K562 (cell line): Measurements from ENCODE around the gene TRPC1. TPM values are rescaled to one million over a fixed set of nuclear protein-coding genes. Genes with fewer than 3 reads are reported as not detected.

Experiments used
- ARID1B ChIP-seq: fragments of 450-650 bp; IDR thresholded peaks from 2 replicates; pipeline ENCODE4 v1.6.1; 2016; ENCODE audit warnings: antibody characterized with exemption, mild to moderate bottlenecking, inconsistent platforms
- ARID2 ChIP-seq: fragments of 450-650 bp; IDR thresholded peaks from 2 replicates; pipeline ENCODE4 v1.6.1; 2017; ENCODE audit warnings: antibody characterized with exemption, mild to moderate bottlenecking
- CEBPG ChIP-seq, 3 experiments: fragments of 200-800 bp in 1 of 3; sonication (Bioruptor generic) in 1 of 3; sonication (generic) in 1 of 3; formaldehyde crosslinking in 1 of 3; IDR thresholded peaks in 2 of 3; conservative IDR thresholded peaks in 1 of 3; 2 replicates each; pipeline versions ENCODE4 v1.6.1 to v1.8.0; 2016 to 2022; ENCODE audit warnings: missing compliant biosample characterization in 2 of 3, missing genetic modification characterization in 2 of 3, mild to moderate bottlenecking in 1 of 3, missing genetic modification reagents in 1 of 3
- CTBP1 ChIP-seq: fragments of 450-650 bp; IDR thresholded peaks from 2 replicates; pipeline ENCODE4 v1.6.1; 2016; ENCODE audit warnings: borderline replicate concordance
- DPF2 ChIP-seq: fragments of 450-650 bp; IDR thresholded peaks from 2 replicates; pipeline ENCODE4 v1.6.1; 2016
- EP300 ChIP-seq: IDR thresholded peaks from 2 replicates; pipeline ENCODE4 v1.6.1; 2012; ENCODE audit warnings: low read length, improper control_type of control experiment
- FOS ChIP-seq: IDR thresholded peaks from 3 replicates; pipeline ENCODE4 v1.6.1; 2011; ENCODE audit not compliant: insufficient read length; ENCODE audit errors: extremely low read depth
- FOSL1 ChIP-seq: fragments of 200-800 bp; sonication (Bioruptor generic); conservative IDR thresholded peaks from 2 replicates; pipeline ENCODE4 v1.6.1; 2016; ENCODE audit warnings: missing genetic modification characterization, missing compliant biosample characterization
- KAT2B ChIP-seq: IDR thresholded peaks from one replicate; pipeline ENCODE4 v1.6.1; 2012; ENCODE audit warnings: low read depth, mild to moderate bottlenecking, control low read depth, inconsistent platforms, low read length, moderate library complexity
- MECOM ChIP-seq: fragments of 250-450 bp; sonication (Bioruptor Pico); IDR thresholded peaks from 2 replicates; pipeline ENCODE4 v1.8.0; 2022; ENCODE audit warnings: inconsistent platforms
- MTA2 ChIP-seq: fragments of 450-650 bp; IDR thresholded peaks from 2 replicates; pipeline ENCODE4 v1.6.1; 2016; ENCODE audit warnings: low read depth
- MXI1 ChIP-seq: IDR thresholded peaks from 2 replicates; pipeline ENCODE4 v1.6.1; 2011; ENCODE audit warnings: low read depth, mild to moderate bottlenecking, improper control_type of control experiment, low read length
- PHB ChIP-seq: fragments of 250-450 bp; sonication (Bioruptor Pico); IDR thresholded peaks from 2 replicates; pipeline ENCODE4 v1.5.0; 2021
- RCOR1 ChIP-seq, 2 experiments: IDR thresholded peaks; 2 replicates each; pipeline ENCODE4 v1.6.1; 2012; ENCODE audit warnings: low read depth in 2 of 2, low read length in 2 of 2, borderline replicate concordance in 1 of 2, improper control_type of control experiment in 1 of 2
- SIRT6 ChIP-seq: IDR thresholded peaks from one replicate; pipeline ENCODE4 v1.6.1; 2012; ENCODE audit warnings: low read depth, mild to moderate bottlenecking, control low read depth, inconsistent platforms, low read length, moderate library complexity
- SMAD4 ChIP-seq: fragments of 250-450 bp; sonication (Bioruptor Pico); conservative IDR thresholded peaks from 2 replicates; pipeline ENCODE4 v1.8.0; 2021; ENCODE audit warnings: inconsistent platforms, mild to moderate bottlenecking, moderate library complexity
- SMARCA4 ChIP-seq: fragments of 450-650 bp; IDR thresholded peaks from 2 replicates; pipeline ENCODE4 v1.6.1; 2016
- TOE1 ChIP-seq, 2 experiments: fragments of 450-650 bp in 1 of 2; sonication (generic) in 1 of 2; formaldehyde crosslinking in 1 of 2; IDR thresholded peaks; 2 replicates each; pipeline versions ENCODE4 v1.7.1 to v1.8.0; 2016 to 2022; ENCODE audit warnings: borderline replicate concordance in 2 of 2, mild to moderate bottlenecking in 2 of 2, antibody characterized with exemption in 1 of 2, inconsistent platforms in 1 of 2, low read depth in 1 of 2, missing genetic modification reagents in 1 of 2, moderate library complexity in 1 of 2
- TRIM24 ChIP-seq, 2 experiments: fragments of 450-650 bp; IDR thresholded peaks; 2 replicates each; pipeline ENCODE4 v1.6.1; 2016
- TRIM28 ChIP-seq: fragments of 450-650 bp; IDR thresholded peaks from 2 replicates; pipeline ENCODE4 v1.6.1; 2017
- ZBTB8A ChIP-seq: fragments of 450-650 bp; IDR thresholded peaks from 2 replicates; pipeline ENCODE4 v1.6.1; 2018; ENCODE audit warnings: mild to moderate bottlenecking, moderate library complexity; ENCODE audit not compliant: partially characterized antibody
- ZNF121 ChIP-seq: sonication (generic); formaldehyde crosslinking; conservative IDR thresholded peaks from 2 replicates; pipeline ENCODE4 v1.8.0; 2022; ENCODE audit warnings: missing genetic modification reagents
- polyA plus RNA-seq, 8 experiments: library from polyadenylated mRNA; depleted of rRNA in 4 of 8; stranded (reverse) in 5 of 8; unstranded in 3 of 8; fragments of >200 nt; fragmentation: Nextera tagmentation in 2 of 8; fragmentation: Illumina TruSeq in 1 of 8; extraction: Ambion mirVana in 2 of 8; extraction: Trizol in 1 of 8; gene quantifications; 2 replicates each; pipeline versions ENCODE4 v1.2.1 to v1.2.3, GENCODE V29; 2011 to 2014; ENCODE audit warnings: inconsistent platforms in 1 of 8, missing spikeins in 1 of 8
- total RNA-seq, 7 experiments: library from RNA; depleted of rRNA in 6 of 7; stranded (reverse); fragments of >200 nt in 6 of 7; fragmentation: Illumina TruSeq in 2 of 7; extraction: Trizol in 2 of 7; gene quantifications; 2 replicates each; pipeline versions ENCODE4 v1.2.1 to v1.2.3, GENCODE V29; 2011 to 2021; ENCODE audit warnings: low replicate concordance in 1 of 7
- TF ChIP-seq, protein P1 (sequence below), 2 experiments: fragments of 450-650 bp in 1 of 2; sonication (generic) in 1 of 2; formaldehyde crosslinking in 1 of 2; IDR thresholded peaks in 1 of 2; conservative IDR thresholded peaks in 1 of 2; 2 replicates each; pipeline versions ENCODE4 v1.6.1 to v1.8.1; 2016 to 2023; ENCODE audit warnings: mild to moderate bottlenecking in 2 of 2, moderate library complexity in 2 of 2, inconsistent platforms in 1 of 2, missing genetic modification reagents in 1 of 2
- TF ChIP-seq, protein P2 (sequence below): fragments of 450-650 bp; formaldehyde crosslinking; IDR thresholded peaks from 2 replicates; pipeline ENCODE4 v1.4.0; 2020; ENCODE audit warnings: mild to moderate bottlenecking
- TF ChIP-seq, protein P3 (sequence below): fragments of 450-650 bp; formaldehyde crosslinking; IDR thresholded peaks from 2 replicates; pipeline ENCODE4 v1.4.0; 2020; ENCODE audit warnings: mild to moderate bottlenecking, mixed read lengths

The TRPC1 gene
- total and polyA plus RNA-seq, 9 of the 15 experiments (the other 6 are each of a cell fraction or from before 2014, with no cell fraction given): 1.4 to 6.5 (median 3.0) TPM

DNA sequence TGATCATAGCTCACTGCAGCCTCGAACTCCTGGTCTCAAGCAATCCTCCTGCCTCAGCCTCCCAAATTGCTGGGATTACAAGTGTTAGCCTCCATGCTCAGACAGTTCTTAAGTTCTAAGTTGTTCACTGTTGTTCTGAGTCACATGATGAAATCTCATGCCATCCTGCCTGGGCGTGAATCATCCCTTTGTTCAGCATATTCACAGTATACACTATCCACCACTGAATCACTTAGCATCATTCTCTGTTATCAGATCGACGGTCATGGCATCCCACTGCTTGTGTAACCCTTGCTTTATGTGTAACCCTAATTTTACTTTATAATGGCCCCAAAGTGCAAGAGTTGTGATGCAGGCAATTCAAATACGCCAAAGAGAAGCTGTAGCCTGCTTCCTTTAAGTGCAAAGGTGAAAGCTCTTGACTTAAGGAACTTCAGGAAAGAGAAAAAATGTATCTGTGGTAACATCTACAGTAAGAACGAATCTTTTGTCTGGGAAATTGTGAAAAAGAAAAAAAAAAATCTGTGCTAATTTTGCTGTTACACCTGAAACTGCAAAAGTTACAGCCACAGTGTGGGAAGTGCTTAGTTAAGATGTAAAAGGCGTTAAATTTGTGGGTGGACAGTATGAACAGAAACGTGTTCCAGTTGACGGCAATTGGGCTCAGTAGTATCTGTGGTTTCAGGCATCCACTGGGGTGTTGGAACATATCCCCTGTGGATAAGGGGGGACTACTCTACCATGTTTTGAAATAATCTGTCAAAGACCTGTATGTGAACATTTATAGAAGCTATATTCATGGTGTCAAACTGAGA, 84.5 kb downstream of the TRPC1 start (continued):
- peak; percentile 60 for TF ChIP-seq DPF2
- no peak for TF ChIP-seq SMAD4
- TF ChIP-seq PHB (CRISPR knock-in tag): no peak
- TF ChIP-seq RCOR1 (IDR thresholded peaks at IDR 0.05; ENCODE audit: borderline replicate concordance in 1 of 2, low read depth in 2 of 2, low read length in 2 of 2): peak in 1 of 2 experiments; percentile 50; a peak in 1 of 4 replicates
- peak; percentile 73 to 89; a peak in 3 of 4 replicates for TF ChIP-seq TRIM24 (IDR thresholded peaks at IDR 0.05)
- peak; percentile 94 for TF ChIP-seq FOSL1 (tag)
- TF ChIP-seq TRIM28: no peak
- no peak for TF ChIP-seq ZNF121 (CRISPR knock-in tag)
- no peak for TF ChIP-seq MTA2
- no peak for TF ChIP-seq KAT2B
- peak; percentile 76 for TF ChIP-seq CEBPG (CRISPR knock-in tag; IDR thresholded peaks at IDR 0.05)
- peak in 1 of 2 experiments; percentile 90; a peak in 2 of 4 replicates for TF ChIP-seq CEBPG (tag; conservative IDR thresholded peaks at IDR 0.05 in 1 of 2, IDR thresholded peaks at IDR 0.05 in 1 of 2)
- TF ChIP-seq EP300: peak; percentile 42; the same call in 1 of the 2 replicates
- TF ChIP-seq ZBTB8A: no peak
- TF ChIP-seq ARID1B: peak; percentile 65
- no peak for TF ChIP-seq MECOM (CRISPR knock-in tag)
- TF ChIP-seq SIRT6: no peak
- TF ChIP-seq, protein P1, sequence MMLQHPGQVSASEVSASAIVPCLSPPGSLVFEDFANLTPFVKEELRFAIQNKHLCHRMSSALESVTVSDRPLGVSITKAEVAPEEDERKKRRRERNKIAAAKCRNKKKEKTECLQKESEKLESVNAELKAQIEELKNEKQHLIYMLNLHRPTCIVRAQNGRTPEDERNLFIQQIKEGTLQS (IDR thresholded peaks at IDR 0.05): peak; percentile 90
- TF ChIP-seq, protein P1 (CRISPR knock-in tag; conservative IDR thresholded peaks at IDR 0.05): no peak
- TF ChIP-seq, protein P2, sequence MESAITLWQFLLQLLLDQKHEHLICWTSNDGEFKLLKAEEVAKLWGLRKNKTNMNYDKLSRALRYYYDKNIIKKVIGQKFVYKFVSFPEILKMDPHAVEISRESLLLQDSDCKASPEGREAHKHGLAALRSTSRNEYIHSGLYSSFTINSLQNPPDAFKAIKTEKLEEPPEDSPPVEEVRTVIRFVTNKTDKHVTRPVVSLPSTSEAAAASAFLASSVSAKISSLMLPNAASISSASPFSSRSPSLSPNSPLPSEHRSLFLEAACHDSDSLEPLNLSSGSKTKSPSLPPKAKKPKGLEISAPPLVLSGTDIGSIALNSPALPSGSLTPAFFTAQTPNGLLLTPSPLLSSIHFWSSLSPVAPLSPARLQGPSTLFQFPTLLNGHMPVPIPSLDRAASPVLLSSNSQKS (CRISPR knock-in tag): no peak
- TF ChIP-seq FOS: peak; percentile 5
- TF ChIP-seq, protein P3, sequence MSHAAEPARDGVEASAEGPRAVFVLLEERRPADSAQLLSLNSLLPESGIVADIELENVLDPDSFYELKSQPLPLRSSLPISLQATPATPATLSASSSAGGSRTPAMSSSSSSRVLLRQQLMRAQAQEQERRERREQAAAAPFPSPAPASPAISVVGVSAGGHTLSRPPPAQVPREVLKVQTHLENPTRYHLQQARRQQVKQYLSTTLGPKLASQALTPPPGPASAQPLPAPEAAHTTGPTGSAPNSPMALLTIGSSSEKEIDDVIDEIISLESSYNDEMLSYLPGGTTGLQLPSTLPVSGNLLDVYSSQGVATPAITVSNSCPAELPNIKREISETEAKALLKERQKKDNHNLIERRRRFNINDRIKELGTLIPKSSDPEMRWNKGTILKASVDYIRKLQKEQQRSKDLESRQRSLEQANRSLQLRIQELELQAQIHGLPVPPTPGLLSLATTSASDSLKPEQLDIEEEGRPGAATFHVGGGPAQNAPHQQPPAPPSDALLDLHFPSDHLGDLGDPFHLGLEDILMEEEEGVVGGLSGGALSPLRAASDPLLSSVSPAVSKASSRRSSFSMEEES: peak; percentile 32; the same call in 1 of the 2 replicates
- no peak for TF ChIP-seq MXI1
- TF ChIP-seq TOE1 (IDR thresholded peaks at IDR 0.05; ENCODE audit: borderline replicate concordance): peak; percentile 72; the same call in 1 of the 2 replicates
- TF ChIP-seq TOE1 (CRISPR knock-in tag; IDR thresholded peaks at IDR 0.05; ENCODE audit: borderline replicate concordance, low read depth): no peak
- no peak for TF ChIP-seq ARID2
- TF ChIP-seq CTBP1: peak; percentile 65; the same call in 1 of the 2 replicates
- peak; percentile 70; the same call in 1 of the 2 replicates for TF ChIP-seq SMARCA4
